ENCODE data around the gene SH3RF1. TPM values are rescaled to one million over a fixed set of nuclear protein-coding genes. Genes with fewer than 3 reads are reported as not detected.

Gene SH3RF1
- total and polyA plus RNA-seq, 2 of the 13 experiments (the other 11 are each of a cell fraction or from before 2014, with no cell fraction given), result 3.1 to 3.2 TPM

DNA sequence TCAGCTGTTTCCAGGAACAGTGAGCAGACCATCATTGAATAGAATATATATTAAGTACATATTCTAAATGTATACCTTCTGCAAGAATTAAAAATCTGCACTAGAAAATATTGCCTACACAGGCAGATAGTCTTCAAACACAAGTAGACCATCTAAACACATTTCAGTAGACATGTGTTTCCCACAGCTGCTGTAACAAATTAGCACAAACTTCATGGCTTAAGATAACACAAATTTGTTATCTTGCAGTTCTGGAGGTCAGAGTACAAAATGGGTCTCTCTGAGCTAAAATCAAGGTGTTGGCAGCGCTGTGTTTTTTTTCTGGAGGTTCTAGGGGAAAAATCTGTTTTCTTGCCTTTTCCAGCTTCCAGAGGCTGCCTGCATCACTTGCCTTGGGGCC, 42.7 kb downstream of the SH3RF1 start:
- H2AFZ ChIP-seq (ENCODE audit: low read length), result no peak overlapping the region
- no peak for TF ChIP-seq MIXL1 (CRISPR knock-in tag; IDR thresholded peaks at IDR 0.05)
- TF ChIP-seq BRF2 (CRISPR knock-in tag; IDR thresholded peaks at IDR 0.05), result no peak
- no peak for TF ChIP-seq ZBTB38 (CRISPR knock-in tag; IDR thresholded peaks at IDR 0.05)
- TF ChIP-seq ZNF12 (CRISPR knock-in tag; IDR thresholded peaks at IDR 0.05), result peak; percentile 93
- in situ Hi-C loops (cut with HindIII; ENCODE audit: extremely low pct_ligation_motif_present, low pct_unique_long_range_greater_than_20kb) (no loop called here), intact Hi-C loops (cut with micrococcal nuclease; ENCODE audit: unreplicated experiment) (no loop called here)
- H3K36me3 ChIP-seq (replicated peaks in 1 of 2; ENCODE audit: control insufficient read depth in 1 of 2, insufficient read depth in 2 of 2, low read length in 2 of 2), result no peaks in the 10 kb centered on the region
- ATAC-seq, result no peak
- BruUV-seq (replicated peaks), result no TSS peak
- ChIA-PET CTCF (ENCODE audit: low intra/inter-chr PET ratio, low total read pairs) (no interaction called here), POLR2A (no interaction called here)
- no peak overlapping the region for H3K9ac ChIP-seq (ENCODE audit: insufficient read depth, low read depth, low read length)
- no peaks in the 10 kb centered on the region for H4K20me1 ChIP-seq (ENCODE audit: insufficient read depth, low read length)
- FAIRE-seq, result no peak
- 100% methylated on average over 1 of the region's 1 CpG for WGBS (ENCODE audit: low lambda C conversion rate)
- no peak for DNase-seq (ENCODE audit: low spot score)
- no peak overlapping the region for H3K4me2 ChIP-seq (ENCODE audit: low read depth, low read length)
- H3K27ac ChIP-seq (ENCODE audit: extremely low read length, insufficient read depth, low read length), result no peak overlapping the region
- H3K4me3 ChIP-seq (replicated peaks in 1 of 3; ENCODE audit: insufficient read depth in 1 of 3, low read depth in 2 of 3, low read length in 3 of 3), result no peak overlapping the region
- H3K27me3 ChIP-seq (ENCODE audit: control insufficient read depth in 1 of 2, insufficient read depth in 2 of 2, low read length in 2 of 2), result no peaks in the 10 kb centered on the region
- no peaks in the 10 kb centered on the region for H3K9me3 ChIP-seq (ENCODE audit: low read length)
- H3K4me1 ChIP-seq (ENCODE audit: insufficient read depth, low read length), result no peaks in the 10 kb centered on the region
- H3K79me2 ChIP-seq (ENCODE audit: insufficient read depth, low read length), result no peaks in the 10 kb centered on the region

DNA sequence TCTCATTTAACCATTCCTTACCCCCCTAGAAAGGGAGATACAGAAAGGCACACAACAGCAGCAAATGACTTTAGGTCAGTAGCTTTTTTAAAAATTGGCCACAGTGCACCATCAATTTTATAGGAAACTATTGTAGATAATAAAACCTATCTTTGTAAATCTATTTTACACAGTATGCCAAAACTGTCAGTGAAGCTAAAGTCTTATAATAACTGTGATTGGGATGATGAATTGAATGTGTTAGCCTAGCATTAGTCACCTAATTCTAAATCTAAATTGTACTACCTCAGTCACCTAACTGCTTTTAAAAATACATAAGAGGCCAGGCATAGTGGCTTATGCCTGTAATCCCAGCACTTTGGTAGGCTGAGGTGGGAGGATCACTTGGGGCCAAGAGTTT, 44.2 kb downstream of the SH3RF1 start:
- CTCF ChIA-PET (ENCODE audit: low intra/inter-chr PET ratio, low total read pairs), result no interaction called here
- POLR2A ChIA-PET, result no interaction called here

More for the DNA sequence above, 44.2 kb downstream of the SH3RF1 start:
- no peaks in the 10 kb centered on the region for H3K79me2 ChIP-seq (ENCODE audit: insufficient read depth, low read length)
- ATAC-seq, result no peak
- no peak overlapping the region for H3K9ac ChIP-seq (ENCODE audit: insufficient read depth, low read depth, low read length)
- no peak for FAIRE-seq
- no peaks in the 10 kb centered on the region for H4K20me1 ChIP-seq (ENCODE audit: insufficient read depth, low read length)
- no peak overlapping the region for H3K4me2 ChIP-seq (ENCODE audit: low read depth, low read length)
- no peak for DNase-seq (ENCODE audit: low spot score)
- no peaks in the 10 kb centered on the region for H3K9me3 ChIP-seq (ENCODE audit: low read length)
- no peaks in the 10 kb centered on the region for H3K27me3 ChIP-seq (ENCODE audit: control insufficient read depth in 1 of 2, insufficient read depth in 2 of 2, low read length in 2 of 2)
- in situ Hi-C loops (cut with HindIII; ENCODE audit: extremely low pct_ligation_motif_present, low pct_unique_long_range_greater_than_20kb) (no loop called here), intact Hi-C loops (cut with micrococcal nuclease; ENCODE audit: unreplicated experiment) (no loop called here)
- H3K36me3 ChIP-seq (replicated peaks in 1 of 2; ENCODE audit: control insufficient read depth in 1 of 2, insufficient read depth in 2 of 2, low read length in 2 of 2), result no peaks in the 10 kb centered on the region
- BruUV-seq (replicated peaks), result no TSS peak
- H3K27ac ChIP-seq (ENCODE audit: extremely low read length, insufficient read depth, low read length), result no peak overlapping the region
- no peak for TF ChIP-seq MIXL1 (CRISPR knock-in tag; IDR thresholded peaks at IDR 0.05)
- TF ChIP-seq ETV5 (CRISPR knock-in tag; IDR thresholded peaks at IDR 0.05; ENCODE audit: borderline replicate concordance), result no peak
- TF ChIP-seq U2AF1 (optimal IDR thresholded peaks at IDR 0.05; ENCODE audit: low read depth, low read length), result no peak
- no peak for TF ChIP-seq PCBP1 (IDR thresholded peaks at IDR 0.05; ENCODE audit: borderline replicate concordance, low read depth, low read length)
- TF ChIP-seq TMF1 (CRISPR knock-in tag; IDR thresholded peaks at IDR 0.05; ENCODE audit: low read depth), result no peak
- no peak for TF ChIP-seq FOXP1 (IDR thresholded peaks at IDR 0.05)
- TF ChIP-seq FOXP1 (CRISPR knock-in tag; IDR thresholded peaks at IDR 0.05), result no peak
- TF ChIP-seq NR2F1 (CRISPR knock-in tag; IDR thresholded peaks at IDR 0.05), result no peak
- TF ChIP-seq, protein P1, sequence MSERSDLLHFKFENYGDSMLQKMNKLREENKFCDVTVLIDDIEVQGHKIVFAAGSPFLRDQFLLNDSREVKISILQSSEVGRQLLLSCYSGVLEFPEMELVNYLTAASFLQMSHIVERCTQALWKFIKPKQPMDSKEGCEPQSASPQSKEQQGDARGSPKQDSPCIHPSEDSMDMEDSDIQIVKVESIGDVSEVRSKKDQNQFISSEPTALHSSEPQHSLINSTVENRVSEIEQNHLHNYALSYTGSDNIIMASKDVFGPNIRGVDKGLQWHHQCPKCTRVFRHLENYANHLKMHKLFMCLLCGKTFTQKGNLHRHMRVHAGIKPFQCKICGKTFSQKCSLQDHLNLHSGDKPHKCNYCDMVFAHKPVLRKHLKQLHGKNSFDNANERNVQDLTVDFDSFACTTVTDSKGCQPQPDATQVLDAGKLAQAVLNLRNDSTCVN (CRISPR knock-in tag; IDR thresholded peaks at IDR 0.05; ENCODE audit: borderline replicate concordance), result no peak
- TF ChIP-seq MED1 (CRISPR knock-in tag; IDR thresholded peaks at IDR 0.05), result no peak
- TF ChIP-seq ZSCAN29 (CRISPR knock-in tag; conservative IDR thresholded peaks at IDR 0.05), result no peak
- TF ChIP-seq, protein P2, sequence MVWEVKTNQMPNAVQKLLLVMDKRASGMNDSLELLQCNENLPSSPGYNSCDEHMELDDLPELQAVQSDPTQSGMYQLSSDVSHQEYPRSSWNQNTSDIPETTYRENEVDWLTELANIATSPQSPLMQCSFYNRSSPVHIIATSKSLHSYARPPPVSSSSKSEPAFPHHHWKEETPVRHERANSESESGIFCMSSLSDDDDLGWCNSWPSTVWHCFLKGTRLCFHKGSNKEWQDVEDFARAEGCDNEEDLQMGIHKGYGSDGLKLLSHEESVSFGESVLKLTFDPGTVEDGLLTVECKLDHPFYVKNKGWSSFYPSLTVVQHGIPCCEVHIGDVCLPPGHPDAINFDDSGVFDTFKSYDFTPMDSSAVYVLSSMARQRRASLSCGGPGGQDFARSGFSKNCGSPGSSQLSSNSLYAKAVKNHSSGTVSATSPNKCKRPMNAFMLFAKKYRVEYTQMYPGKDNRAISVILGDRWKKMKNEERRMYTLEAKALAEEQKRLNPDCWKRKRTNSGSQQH (CRISPR knock-in tag; IDR thresholded peaks at IDR 0.05; ENCODE audit: low read depth), result no peak
- H3K4me1 ChIP-seq (ENCODE audit: insufficient read depth, low read length), result peaks cover 4% of the 10 kb centered on the region
- H2AFZ ChIP-seq (ENCODE audit: low read length), result no peak overlapping the region
- no peak overlapping the region for H3K4me3 ChIP-seq (replicated peaks in 1 of 3; ENCODE audit: insufficient read depth in 1 of 3, low read depth in 2 of 3, low read length in 3 of 3)

All from HepG2 (cell line).